ENCODE results near the gene MARCHF4.

MARCHF4 gene

GRCh38 chr2:216371721-216372702, at the start of gene MARCHF4:
TSS of gene MARCHF4 (minus strand) at chr2:216372483. CDS start at chr2:216370260, 2,223 bp downstream.
- peak; percentile 17 to 78 for DNase-seq

DNA sequence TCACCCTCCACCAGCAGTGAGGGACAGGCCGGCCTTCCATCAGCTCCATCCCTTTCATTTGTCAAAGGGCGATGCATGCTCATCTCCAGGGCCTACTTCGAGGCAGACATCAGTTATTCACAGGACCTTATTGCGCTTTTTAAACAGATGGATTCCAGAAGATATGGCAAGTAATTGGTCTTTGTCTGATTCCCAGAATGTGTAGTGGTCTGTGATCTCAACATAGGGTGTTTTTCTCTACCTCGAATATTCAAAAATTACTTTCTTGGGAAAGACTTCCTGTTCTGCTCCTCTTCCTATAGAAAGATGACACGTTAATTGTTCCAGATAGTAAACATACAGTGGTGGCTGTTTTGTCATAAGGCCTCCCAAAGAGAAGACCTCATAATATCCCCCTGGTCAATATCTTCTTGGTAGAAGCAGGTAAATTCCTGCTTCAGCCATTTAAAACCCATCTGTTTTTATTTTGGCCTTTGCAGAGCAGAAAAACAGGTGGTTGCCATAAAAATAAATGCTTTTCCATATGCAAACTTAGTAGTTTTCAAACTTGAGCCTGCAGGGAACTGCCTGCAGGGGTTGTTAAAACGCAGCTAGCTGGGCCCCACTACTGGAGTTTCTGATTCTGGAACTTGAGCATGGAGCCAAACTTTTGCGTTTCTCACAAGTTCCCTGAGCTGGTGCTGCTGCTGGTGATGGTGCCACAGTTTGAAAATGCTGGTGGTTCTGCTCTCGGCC, 48.3 kb upstream of the MARCHF4 start:
- no peak for DNase-seq

- no peak for DNase-seq
These were observed 46.7 kb upstream of the MARCHF4 start for GRCh38 chr2:216418981-216419380.

- no peak for DNase-seq
These were observed 44.5 kb upstream of the MARCHF4 start for GRCh38 chr2:216416571-216417307.

DNA sequence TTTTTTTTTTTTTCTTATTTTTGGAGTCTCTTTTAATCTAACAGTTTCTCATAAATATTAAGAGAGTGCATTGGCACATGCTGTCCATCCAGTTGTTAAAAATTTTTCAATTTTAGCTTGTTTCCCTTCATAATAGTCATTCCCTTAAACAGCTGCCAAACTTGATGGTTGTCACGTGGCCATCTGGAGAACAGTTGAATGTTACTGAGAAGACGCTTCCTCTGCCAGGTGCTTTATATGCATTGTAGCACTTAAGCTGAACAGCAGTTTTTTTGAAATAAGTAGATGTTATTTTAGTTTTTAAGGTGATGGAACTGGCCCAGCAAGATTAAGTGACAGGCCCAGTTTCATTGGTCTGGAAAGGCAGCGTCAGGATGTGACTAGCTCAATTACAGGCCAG, 43.3 kb upstream of the MARCHF4 start:
- DNase-seq = no peak

DNA sequence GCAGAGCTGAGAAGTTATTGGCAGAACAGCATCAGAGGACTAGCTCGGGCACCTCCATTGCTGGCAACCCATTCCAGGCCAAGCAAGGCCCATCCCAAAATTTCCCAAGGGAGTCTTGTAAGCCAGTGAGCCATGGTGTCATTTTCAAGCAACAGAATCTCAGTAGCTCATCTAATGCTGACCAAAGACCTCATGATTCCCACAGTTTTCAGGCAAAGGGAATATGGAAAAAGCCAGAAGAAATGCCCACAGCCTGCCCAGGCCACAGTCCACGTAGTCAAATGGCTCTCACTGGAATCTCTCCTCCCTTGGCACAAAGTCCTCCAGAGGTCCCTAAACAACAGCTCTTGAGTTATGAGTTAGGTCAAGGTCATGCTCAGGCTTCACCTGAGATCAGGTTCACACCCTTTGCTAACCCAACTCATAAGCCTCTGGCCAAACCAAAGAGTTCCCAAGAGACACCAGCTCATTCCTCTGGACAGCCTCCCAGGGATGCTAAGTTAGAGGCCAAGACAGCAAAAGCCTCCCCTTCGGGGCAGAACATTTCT, 42.6 kb upstream of the MARCHF4 start:
- DNase-seq = no peak

GRCh38 chr2:216413882-216414281, 41.6 kb upstream of the MARCHF4 start:
- no peak for DNase-seq

GRCh38 chr2:216412022-216412999, 40.0 kb upstream of the MARCHF4 start, which contains the start of gene SMARCAL1:
TSS of gene SMARCAL1 (plus strand) at chr2:216412484. CDS start at chr2:216414705, 2,221 bp downstream.
- DNase-seq = peak; percentile 97 to 99

- no peak for DNase-seq
These were observed 38.3 kb upstream of the MARCHF4 start for GRCh38 chr2:216410550-216410949.

DNA sequence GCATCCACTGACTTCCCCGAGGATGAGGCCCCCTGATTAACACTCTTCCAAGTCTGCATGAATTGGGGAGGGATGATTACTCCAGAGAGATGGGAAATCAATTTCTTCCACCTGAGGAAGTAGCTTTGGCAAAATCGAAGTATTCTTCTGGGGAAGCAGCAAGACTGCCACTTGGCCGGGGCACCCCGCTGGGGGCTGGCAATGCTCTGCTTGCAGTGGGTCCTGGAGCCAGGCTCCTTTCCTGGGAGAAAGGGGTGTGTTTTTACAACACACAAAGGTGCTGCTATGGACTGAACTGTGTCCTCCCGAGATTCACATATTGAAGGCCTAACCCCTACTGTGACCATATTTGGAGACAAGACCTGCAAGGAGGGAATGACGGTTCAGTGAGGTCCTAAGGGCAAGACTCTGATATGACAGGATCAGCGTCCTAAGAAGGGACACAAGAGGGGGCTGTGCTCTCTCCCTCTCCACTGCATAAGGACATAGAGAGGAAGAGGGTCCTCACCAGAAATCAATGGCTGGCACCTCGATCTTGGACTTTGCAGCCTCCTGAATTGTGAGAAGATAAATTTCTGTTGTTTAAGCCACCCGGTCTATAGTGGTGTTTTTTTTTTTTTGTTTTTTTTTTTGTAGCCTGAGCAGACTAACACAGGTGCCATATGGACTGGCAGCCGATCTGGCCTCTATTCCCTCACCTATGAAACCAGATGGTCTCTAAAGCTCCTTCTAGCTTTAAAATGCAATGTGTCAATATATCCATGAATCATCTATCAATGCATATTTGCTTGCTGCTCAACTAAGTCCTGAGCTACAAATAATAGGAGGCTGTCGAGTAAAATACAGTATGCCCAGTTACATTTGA, 36.4 kb upstream of the MARCHF4 start:
- DNase-seq = no peak

GRCh38 chr2:216406826-216407225, 34.5 kb upstream of the MARCHF4 start:
- DNase-seq = peak; percentile 64 to 70

DNA sequence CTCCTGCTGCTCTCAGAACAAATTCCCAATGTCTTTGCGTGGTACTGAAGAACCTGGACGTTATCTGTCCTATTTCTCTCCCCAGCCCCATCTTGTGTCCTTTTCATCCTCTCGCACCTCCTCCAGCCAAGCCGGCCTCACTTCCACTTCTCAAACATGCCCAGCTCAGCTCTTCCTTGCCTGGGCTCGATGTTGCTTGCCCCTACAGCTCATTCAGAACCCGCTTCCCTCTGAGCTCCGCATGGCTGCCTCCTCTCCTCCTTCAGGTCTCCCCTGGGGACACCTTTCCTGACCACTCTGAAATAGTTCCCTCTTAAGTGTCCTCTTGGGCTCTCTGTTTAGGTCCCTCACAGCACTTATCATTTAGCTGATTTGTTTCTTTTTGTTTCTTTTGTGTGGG, 33.3 kb upstream of the MARCHF4 start:
- no peak for DNase-seq

- DNase-seq = peak in 1 of 2 experiments; percentile 50
These were observed 31.8 kb upstream of the MARCHF4 start for GRCh38 chr2:216404010-216404618.

DNA sequence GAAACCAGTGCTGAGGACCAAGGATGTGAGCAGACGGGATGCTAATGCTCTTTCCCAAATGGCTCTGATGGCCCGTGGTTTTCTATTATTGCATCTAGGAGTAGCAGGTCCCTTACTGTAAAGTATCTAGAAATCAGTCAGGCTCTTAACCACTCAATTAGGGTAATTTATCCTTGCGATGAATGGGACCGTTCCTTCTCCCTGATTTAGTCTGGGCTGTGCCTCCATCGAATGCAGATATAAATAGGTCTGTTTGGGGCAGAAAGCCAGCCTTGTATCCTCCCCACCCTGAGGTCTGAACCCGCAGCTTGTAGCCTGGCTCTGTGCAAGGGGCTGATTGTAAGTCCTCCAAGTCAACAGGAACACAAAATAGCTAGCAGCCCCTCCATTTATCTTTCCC, 30.5 kb upstream of the MARCHF4 start:
- DNase-seq = no peak

- no peak for DNase-seq
These were observed 27.3 kb upstream of the MARCHF4 start for GRCh38 chr2:216399621-216400020.

- DNase-seq = no peak
These were observed 22.6 kb upstream of the MARCHF4 start for GRCh38 chr2:216394881-216395280.

- DNase-seq = no peak
These were observed 20.9 kb upstream of the MARCHF4 start for GRCh38 chr2:216392945-216393840.

GRCh38 chr2:216392018-216392562, 19.8 kb upstream of the MARCHF4 start:
- no peak for DNase-seq

- DNase-seq = no peak
These were observed 19.1 kb upstream of the MARCHF4 start for GRCh38 chr2:216391401-216391800.

All from NCI-H526 (cell line).